ENCODE data around the gene C10orf62.
"Not testable (repeated sequence)": the region's sequence is repeated elsewhere in the genome, so short reads cannot be mapped to it uniquely, and the experiment has no call there.

C10orf62 gene

GRCh38 chr10:97589479-97589878 lies at the start of gene C10orf62:
Gene C10orf62, plus strand, starts transcription at chr10:97589721. Its CDS starts 177 bp downstream, at chr10:97589898.
- DNase-seq = no peak

- DNase-seq = no peak
Measured at GRCh38 chr10:97540669-97541500, 48.6 kb upstream of the C10orf62 start.

GRCh38 chr10:97542169-97543024 lies 47.1 kb upstream of the C10orf62 start:
- no peak for DNase-seq

GRCh38 chr10:97543025-97543546 lies 46.4 kb upstream of the C10orf62 start:
- no peak for DNase-seq

GRCh38 chr10:97546456-97547270 lies 42.9 kb upstream of the C10orf62 start:
- DNase-seq = no peak

GRCh38 chr10:97547271-97547600 lies 42.3 kb upstream of the C10orf62 start:
- no peak for DNase-seq

GRCh38 chr10:97547962-97548361 lies 41.6 kb upstream of the C10orf62 start:
- no peak for DNase-seq

- DNase-seq = no peak
Measured at GRCh38 chr10:97548828-97549455, 40.6 kb upstream of the C10orf62 start.

GRCh38 chr10:97549587-97550322 lies 39.8 kb upstream of the C10orf62 start:
- no peak for DNase-seq

GRCh38 chr10:97550336-97551149 lies 39.0 kb upstream of the C10orf62 start:
- DNase-seq = no peak

- DNase-seq = no peak
Measured at GRCh38 chr10:97551271-97551670, 38.2 kb upstream of the C10orf62 start.

GRCh38 chr10:97553575-97554031 lies 35.9 kb upstream of the C10orf62 start:
- DNase-seq = no peak

GRCh38 chr10:97554336-97554735 lies 35.2 kb upstream of the C10orf62 start:
- not testable (repeated sequence) for DNase-seq

- DNase-seq = not testable (repeated sequence)
Measured at GRCh38 chr10:97555541-97555940, 34.0 kb upstream of the C10orf62 start.

- not testable (repeated sequence) for DNase-seq
Measured at GRCh38 chr10:97560731-97561381, 28.7 kb upstream of the C10orf62 start.

GRCh38 chr10:97561386-97562077 lies 28.0 kb upstream of the C10orf62 start:
- not testable (repeated sequence) for DNase-seq

- DNase-seq = not testable (repeated sequence)
Measured at GRCh38 chr10:97562329-97562728, 27.2 kb upstream of the C10orf62 start.

GRCh38 chr10:97563337-97563736 lies 26.2 kb upstream of the C10orf62 start:
- DNase-seq = no peak

- no peak for DNase-seq
Measured at GRCh38 chr10:97564776-97565175, 24.7 kb upstream of the C10orf62 start.
